HG02759 (cell line): ENCODE data around the gene KLHL3.

ENCODE experiments used
- ATAC-seq: cut with Tn5 transposase; IDR thresholded peaks from one replicate; pipeline ENCODE4 v1.9.1; 2021; ENCODE audit warnings: mild to moderate bottlenecking, moderate library complexity; ENCODE audit not compliant: unreplicated experiment

KLHL3 gene

GRCh38 chr5:137615171-137615775, 120.6 kb downstream of the KLHL3 start:
- ATAC-seq, result no peak

- ATAC-seq, result no peak
Observed at GRCh38 chr5:137613554-137614265, 122.2 kb downstream of the KLHL3 start.

GRCh38 chr5:137612576-137612975, 123.3 kb downstream of the KLHL3 start:
- ATAC-seq, result no peak

GRCh38 chr5:137611794-137612435, 124.0 kb downstream of the KLHL3 start:
- ATAC-seq, result no peak

- ATAC-seq, result no peak
Observed at GRCh38 chr5:137611011-137611580, 124.8 kb downstream of the KLHL3 start.

GRCh38 chr5:137610598-137610997, 125.3 kb downstream of the KLHL3 start:
- ATAC-seq, result no peak

- ATAC-seq, result no peak
Observed at GRCh38 chr5:137609127-137609526, 126.8 kb downstream of the KLHL3 start.

- no peak for ATAC-seq
Observed at GRCh38 chr5:137607771-137608170, 128.1 kb downstream of the KLHL3 start.

GRCh38 chr5:137606401-137606800, 129.5 kb downstream of the KLHL3 start:
- no peak for ATAC-seq

- ATAC-seq, result no peak
Observed at GRCh38 chr5:137605411-137605810, 130.5 kb downstream of the KLHL3 start.

- ATAC-seq, result no peak
Observed at GRCh38 chr5:137604348-137605095, 131.4 kb downstream of the KLHL3 start.

GRCh38 chr5:137603891-137604290, 132.0 kb downstream of the KLHL3 start:
- no peak for ATAC-seq

GRCh38 chr5:137603356-137603755, 132.5 kb downstream of the KLHL3 start:
- no peak for ATAC-seq

GRCh38 chr5:137602721-137603273, 133.1 kb downstream of the KLHL3 start:
- ATAC-seq, result no peak

- ATAC-seq, result no peak
Observed at GRCh38 chr5:137600721-137601360, 135.0 kb downstream of the KLHL3 start.

- ATAC-seq, result no peak
Observed at GRCh38 chr5:137599457-137599856, 136.4 kb downstream of the KLHL3 start.

- no peak for ATAC-seq
Observed at GRCh38 chr5:137598399-137598798, 137.5 kb downstream of the KLHL3 start.

- ATAC-seq, result no peak
Observed at GRCh38 chr5:137596941-137597340, 138.9 kb downstream of the KLHL3 start.

- ATAC-seq, result no peak
Observed at GRCh38 chr5:137595396-137596079, 140.4 kb downstream of the KLHL3 start.

- no peak for ATAC-seq
Observed at GRCh38 chr5:137594717-137595116, 141.2 kb downstream of the KLHL3 start.
